GM21737 (cell line): ENCODE measurements around the gene VSIG1.

Experiments
- ATAC-seq: cut with Tn5 transposase; IDR thresholded peaks from one replicate; pipeline ENCODE4 v1.9.1; 2021; ENCODE audit warnings: mild to moderate bottlenecking, moderate library complexity; ENCODE audit not compliant: unreplicated experiment

The VSIG1 gene

GRCh38 chrX:108044554-108045256 is at the start of gene VSIG1:
VSIG1 (plus strand) TSS chrX:108045065; CDS start chrX:108045131, 66 bp downstream.
- no peak for ATAC-seq

DNA sequence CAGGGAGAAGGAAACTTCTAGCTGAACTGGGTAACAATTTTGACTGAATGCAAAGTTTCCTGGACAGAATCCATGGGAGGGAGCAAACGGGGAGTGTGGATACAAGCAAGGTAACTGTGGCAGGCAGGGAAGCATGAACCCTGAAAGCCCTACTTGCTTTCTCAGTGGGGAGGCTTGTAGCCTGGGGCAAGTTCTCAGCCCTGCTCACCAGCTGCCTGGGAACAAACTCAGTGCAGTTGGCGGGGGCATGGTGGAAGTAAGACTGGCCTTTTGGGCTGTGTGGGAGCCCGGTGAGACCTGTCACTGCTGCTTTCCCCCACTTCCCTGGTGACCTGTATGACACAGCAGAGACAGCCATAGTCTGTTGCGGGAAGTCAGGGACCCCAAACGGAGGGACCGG is 48.7 kb upstream of the VSIG1 start:
- no peak for ATAC-seq

GRCh38 chrX:108000751-108001150 is 44.1 kb upstream of the VSIG1 start:
- no peak for ATAC-seq

GRCh38 chrX:108001218-108001814 is 43.5 kb upstream of the VSIG1 start:
- no peak for ATAC-seq

- ATAC-seq: no peak
Measured at GRCh38 chrX:108018656-108019381, 26.0 kb upstream of the VSIG1 start.

DNA sequence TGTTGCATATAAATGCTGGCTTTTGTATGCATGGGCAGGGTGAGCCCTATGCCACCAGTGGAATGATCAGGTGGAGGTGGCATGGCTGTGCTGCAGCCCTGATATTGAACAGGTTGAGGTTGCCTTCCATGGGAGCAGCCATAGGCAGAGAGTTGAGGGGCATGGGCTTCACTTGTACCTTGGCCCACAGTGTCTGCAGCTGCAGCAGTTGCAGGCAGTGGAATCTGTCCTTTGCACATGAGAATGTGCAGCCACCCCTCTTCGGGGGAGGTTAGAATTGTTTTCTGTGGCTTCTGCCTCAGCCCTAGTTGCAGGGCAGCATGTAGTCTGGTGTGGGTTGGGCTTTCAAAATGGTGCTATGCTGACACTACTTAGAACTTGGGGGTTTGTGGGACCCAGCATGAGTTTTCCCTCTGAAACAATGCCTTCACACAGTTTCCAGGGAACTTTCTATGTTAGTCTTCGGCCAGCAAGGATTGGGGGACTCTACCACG is 25.4 kb upstream of the VSIG1 start:
- ATAC-seq: no peak

- ATAC-seq: no peak
Measured at GRCh38 chrX:108020631-108021030, 24.2 kb upstream of the VSIG1 start.

- no peak for ATAC-seq
Measured at GRCh38 chrX:108022491-108023089, 22.3 kb upstream of the VSIG1 start.

- ATAC-seq: no peak
Measured at GRCh38 chrX:108025376-108025775, 19.5 kb upstream of the VSIG1 start.

- ATAC-seq: no peak
Measured at GRCh38 chrX:108025954-108026600, 18.8 kb upstream of the VSIG1 start.

- ATAC-seq: no peak
Measured at GRCh38 chrX:108028854-108029253, 16.0 kb upstream of the VSIG1 start.

GRCh38 chrX:108029928-108030711 is 14.7 kb upstream of the VSIG1 start:
- ATAC-seq: no peak

GRCh38 chrX:108032944-108033343 is 11.9 kb upstream of the VSIG1 start:
- ATAC-seq: no peak

GRCh38 chrX:108033890-108034289 is 11.0 kb upstream of the VSIG1 start:
- ATAC-seq: no peak

DNA sequence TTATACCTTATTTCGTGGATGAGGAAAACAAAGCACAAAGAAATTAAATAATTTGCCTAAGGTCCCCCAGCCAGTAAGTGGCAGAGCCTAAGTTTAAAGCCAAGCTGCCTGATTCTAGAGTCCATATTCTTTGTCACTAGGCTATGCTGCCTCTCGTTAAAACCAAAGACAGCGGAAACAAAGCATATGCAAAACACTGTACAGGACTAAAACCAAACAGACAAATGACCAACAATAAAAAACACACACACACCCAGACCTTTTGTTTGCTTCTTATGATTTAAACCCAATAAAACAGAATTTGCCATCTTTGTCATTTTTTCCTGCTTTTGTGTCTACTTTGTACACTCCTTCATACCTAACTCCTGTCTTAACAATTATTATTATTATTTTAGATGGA is 10.1 kb upstream of the VSIG1 start:
- no peak for ATAC-seq

DNA sequence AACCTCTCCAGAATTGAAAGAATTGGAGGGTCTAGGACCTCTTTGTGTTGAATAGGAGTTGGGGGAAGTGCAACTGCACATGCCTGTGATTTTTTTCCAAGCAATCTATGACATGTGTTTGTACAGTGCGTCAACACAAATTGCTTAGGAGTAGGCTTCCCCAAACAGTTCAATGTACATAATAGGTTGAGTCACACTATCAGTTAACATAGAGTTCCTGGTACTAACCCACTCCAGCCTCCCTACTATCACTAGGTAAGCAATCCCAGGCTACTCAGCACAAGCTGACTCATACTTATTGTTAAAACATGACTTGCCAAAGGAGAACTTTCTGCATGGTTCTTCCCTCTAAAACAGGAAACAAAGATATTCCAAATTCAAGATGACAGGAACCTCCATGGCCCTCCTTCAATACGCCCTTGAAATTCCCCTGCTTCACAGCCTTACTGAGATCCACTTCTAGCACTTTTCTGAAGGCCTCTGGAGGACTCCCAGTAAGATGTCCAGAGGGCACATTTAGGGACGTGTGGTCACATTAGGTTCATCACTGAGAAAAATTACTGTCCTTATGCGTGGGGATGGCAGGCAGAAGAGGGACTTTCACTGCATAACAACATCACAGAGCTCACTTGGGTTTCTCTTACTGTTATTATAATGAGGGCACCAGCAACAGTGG is 8.4 kb upstream of the VSIG1 start:
- no peak for ATAC-seq

GRCh38 chrX:108049649-108050048 is 4.8 kb downstream of the VSIG1 start:
- no peak for ATAC-seq

- no peak for ATAC-seq
Measured at GRCh38 chrX:108053218-108053617, 8.4 kb downstream of the VSIG1 start.

- ATAC-seq: no peak
Measured at GRCh38 chrX:108055546-108055945, 10.7 kb downstream of the VSIG1 start.

- no peak for ATAC-seq
Measured at GRCh38 chrX:108059801-108060200, 14.9 kb downstream of the VSIG1 start.
